Measurements from ENCODE around the gene TARS3.

Gene TARS3

DNA sequence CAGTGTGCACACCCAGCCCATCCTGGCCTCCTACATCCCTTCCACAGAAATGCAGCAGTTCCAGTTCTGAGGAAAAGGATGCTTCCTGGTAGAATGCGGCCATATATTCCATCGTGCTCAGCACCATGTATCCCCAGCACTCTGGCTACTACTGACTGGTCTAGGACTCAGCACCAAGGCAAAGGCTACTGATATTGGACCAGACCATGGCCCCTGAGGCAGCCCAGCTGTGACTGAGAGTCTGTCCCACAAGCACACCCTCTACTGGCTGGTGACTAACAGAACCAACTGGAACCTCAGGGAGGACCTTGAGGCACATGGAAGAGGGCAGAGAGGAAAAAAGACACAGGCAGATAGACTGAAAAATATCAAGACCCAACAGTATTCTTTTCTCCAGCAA lies 30.0 kb downstream of the TARS3 start:
- no peaks in the 10 kb centered on the region for H3K27me3 ChIP-seq (ENCODE audit: control insufficient read depth, insufficient read depth, low read length)

DNA sequence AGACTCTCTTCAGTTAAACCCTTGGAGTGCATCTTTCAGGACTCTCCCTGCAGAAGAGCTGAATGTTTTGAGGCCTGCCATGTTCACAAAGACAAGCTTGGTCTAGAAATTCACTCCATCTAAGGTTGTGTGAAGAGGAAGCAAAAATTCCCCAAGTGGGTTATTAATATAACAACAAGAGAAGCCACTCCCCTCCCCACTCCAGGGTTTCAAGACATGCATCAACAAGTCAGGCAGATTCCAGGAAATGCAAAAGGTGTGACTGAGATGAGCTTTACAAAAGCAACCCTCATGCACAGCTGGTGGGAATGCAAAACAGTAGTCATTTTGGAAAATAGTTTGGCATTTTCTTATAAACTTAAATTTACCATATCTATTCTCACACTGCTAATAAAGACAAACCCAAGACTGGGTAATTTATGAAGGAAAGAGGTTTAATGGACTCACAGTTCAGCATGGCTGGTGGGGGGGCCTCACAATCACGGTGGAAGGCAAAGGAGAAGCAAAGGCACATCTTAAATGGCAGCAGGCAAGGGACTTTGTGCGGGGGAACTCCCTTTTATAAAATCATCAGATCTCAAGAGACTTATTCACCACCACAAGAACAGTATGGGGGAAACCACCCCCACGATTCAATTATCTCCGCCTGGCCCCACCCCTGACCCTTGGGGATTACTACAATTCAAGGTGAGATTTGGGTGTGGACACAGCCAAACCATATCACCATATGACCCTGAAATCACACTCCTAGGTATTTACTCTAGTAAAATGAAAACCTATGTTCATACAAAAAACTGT lies 31.3 kb downstream of the TARS3 start:
- no peak overlapping the region for H3K4me3 ChIP-seq (ENCODE audit: low read length)
- H3K36me3 ChIP-seq (ENCODE audit: control insufficient read depth, insufficient read depth, low read length) = no peaks in the 10 kb centered on the region

More for the DNA sequence above, 30.0 kb downstream of the TARS3 start:
- no peaks in the 10 kb centered on the region for H3K36me3 ChIP-seq (ENCODE audit: control insufficient read depth, insufficient read depth, low read length)
- no peak overlapping the region for H3K4me3 ChIP-seq (ENCODE audit: low read length)
- no peaks in the 10 kb centered on the region for H3K4me1 ChIP-seq (ENCODE audit: control insufficient read depth, insufficient read depth, low read length)
- H3K9ac ChIP-seq (ENCODE audit: low read length) = no peak overlapping the region
- H3K9me3 ChIP-seq (ENCODE audit: control insufficient read depth, low read length) = no peaks in the 10 kb centered on the region

DNA sequence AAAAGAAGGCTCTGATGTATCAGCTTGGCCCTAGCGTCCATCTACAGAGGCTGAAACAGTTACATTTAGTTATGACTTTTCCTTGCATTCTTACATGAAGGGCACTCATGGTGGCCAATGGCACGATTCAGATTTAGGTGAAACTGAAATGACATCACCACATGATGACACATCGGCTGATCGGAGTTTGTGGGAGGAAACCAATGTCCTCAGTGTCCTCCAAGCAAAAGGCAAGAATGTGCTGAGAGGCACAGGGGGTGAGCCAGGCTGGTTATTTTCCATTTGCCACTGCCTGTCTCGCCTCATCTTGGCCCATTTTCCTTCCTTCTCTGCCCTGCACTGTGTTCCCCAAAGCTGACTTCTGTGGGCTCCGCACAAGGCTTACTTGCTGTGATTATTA lies 34.4 kb downstream of the TARS3 start:
- no peaks in the 10 kb centered on the region for H3K36me3 ChIP-seq (ENCODE audit: control insufficient read depth, insufficient read depth, low read length)
- no peaks in the 10 kb centered on the region for H3K4me1 ChIP-seq (ENCODE audit: control insufficient read depth, insufficient read depth, low read length)

More for the DNA sequence above, 31.3 kb downstream of the TARS3 start:
- Histone ChIP-seq H3K27me3 (ENCODE audit: control insufficient read depth, insufficient read depth, low read length) (no peaks in the 10 kb centered on the region), H3K9ac (ENCODE audit: low read length) (no peak overlapping the region), H3K4me1 (ENCODE audit: control insufficient read depth, insufficient read depth, low read length) (no peaks in the 10 kb centered on the region), H3K9me3 (ENCODE audit: control insufficient read depth, low read length) (no peaks in the 10 kb centered on the region)

DNA sequence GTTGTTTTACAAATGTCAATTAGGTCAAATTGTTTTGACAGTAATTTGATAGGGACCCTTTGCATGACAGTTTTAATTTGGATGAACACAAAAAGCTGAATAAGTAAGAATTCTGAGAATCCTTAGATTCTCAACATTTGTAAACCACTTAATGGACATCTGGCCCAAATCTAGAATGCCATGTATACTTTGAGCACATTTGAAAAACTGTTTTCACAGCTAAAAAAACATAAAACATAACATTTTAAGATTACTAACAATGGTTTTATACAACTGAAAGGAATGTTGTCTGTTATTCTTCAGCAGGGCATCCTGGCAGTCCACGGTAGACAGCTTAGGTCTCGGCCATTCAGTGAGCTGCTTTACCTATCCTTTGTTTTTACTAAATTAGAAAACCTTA lies 37.6 kb downstream of the TARS3 start:
- no peaks in the 10 kb centered on the region for H3K36me3 ChIP-seq (ENCODE audit: control insufficient read depth, insufficient read depth, low read length)
- H3K4me3 ChIP-seq (ENCODE audit: low read length) = no peak overlapping the region
- H3K9me3 ChIP-seq (ENCODE audit: control insufficient read depth, low read length) = no peaks in the 10 kb centered on the region
- no peak overlapping the region for H3K9ac ChIP-seq (ENCODE audit: low read length)
- H3K4me1 ChIP-seq (ENCODE audit: control insufficient read depth, insufficient read depth, low read length) = no peaks in the 10 kb centered on the region
- no peaks in the 10 kb centered on the region for H3K27me3 ChIP-seq (ENCODE audit: control insufficient read depth, insufficient read depth, low read length)

More for the DNA sequence above, 34.4 kb downstream of the TARS3 start:
- Histone ChIP-seq H3K9ac (ENCODE audit: low read length) (no peak overlapping the region), H3K4me3 (ENCODE audit: low read length) (no peak overlapping the region), H3K9me3 (ENCODE audit: control insufficient read depth, low read length) (no peaks in the 10 kb centered on the region), H3K27me3 (ENCODE audit: control insufficient read depth, insufficient read depth, low read length) (no peaks in the 10 kb centered on the region)

DNA sequence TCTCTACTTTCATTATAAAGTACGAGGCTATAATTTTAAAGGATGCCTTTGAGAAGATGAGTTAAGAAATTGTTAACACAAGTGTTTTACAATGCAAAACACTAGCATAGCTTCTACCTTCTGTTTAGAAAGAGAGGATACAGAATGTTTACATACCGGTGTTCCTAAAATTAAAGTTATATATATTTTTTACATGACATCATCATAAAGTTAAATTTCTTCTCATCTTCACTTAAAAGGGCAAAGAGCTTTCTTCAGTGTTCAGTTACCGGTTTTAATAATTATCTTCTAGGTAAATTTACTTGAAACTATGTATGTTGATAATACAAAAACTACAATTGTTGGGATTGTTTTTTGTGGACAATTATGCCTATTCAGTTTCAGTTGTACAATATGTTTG lies 39.4 kb downstream of the TARS3 start:
- no peaks in the 10 kb centered on the region for H3K4me1 ChIP-seq (ENCODE audit: control insufficient read depth, insufficient read depth, low read length)
- no peak overlapping the region for H3K9ac ChIP-seq (ENCODE audit: low read length)
- H3K27me3 ChIP-seq (ENCODE audit: control insufficient read depth, insufficient read depth, low read length) = no peaks in the 10 kb centered on the region
- no peaks in the 10 kb centered on the region for H3K36me3 ChIP-seq (ENCODE audit: control insufficient read depth, insufficient read depth, low read length)
- H3K4me3 ChIP-seq (ENCODE audit: low read length) = no peak overlapping the region
- H3K9me3 ChIP-seq (ENCODE audit: control insufficient read depth, low read length) = no peaks in the 10 kb centered on the region

DNA sequence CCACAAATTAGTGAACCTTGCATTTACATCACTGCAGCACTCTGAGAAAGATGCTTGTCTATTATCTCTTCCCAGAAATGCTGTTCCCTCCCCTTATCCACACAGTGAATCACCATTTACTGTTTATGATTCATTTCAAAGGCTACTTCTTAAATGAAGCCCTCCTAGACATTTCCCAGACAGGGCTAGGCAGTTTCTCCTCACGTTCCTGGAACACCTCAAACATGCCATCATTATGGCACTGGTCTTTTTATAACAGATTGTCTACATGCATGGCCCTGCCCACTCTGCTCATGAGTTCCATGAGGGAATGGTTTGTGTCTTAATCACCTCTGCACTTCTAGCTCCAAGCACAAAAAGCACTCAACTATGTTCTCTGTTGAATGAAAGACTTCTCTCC lies 39.9 kb downstream of the TARS3 start:
- no peaks in the 10 kb centered on the region for H3K4me1 ChIP-seq (ENCODE audit: control insufficient read depth, insufficient read depth, low read length)
- no peaks in the 10 kb centered on the region for H3K36me3 ChIP-seq (ENCODE audit: control insufficient read depth, insufficient read depth, low read length)
- no peak overlapping the region for H3K4me3 ChIP-seq (ENCODE audit: low read length)
- H3K9me3 ChIP-seq (ENCODE audit: control insufficient read depth, low read length) = no peaks in the 10 kb centered on the region
- no peak overlapping the region for H3K9ac ChIP-seq (ENCODE audit: low read length)
- no peaks in the 10 kb centered on the region for H3K27me3 ChIP-seq (ENCODE audit: control insufficient read depth, insufficient read depth, low read length)

DNA sequence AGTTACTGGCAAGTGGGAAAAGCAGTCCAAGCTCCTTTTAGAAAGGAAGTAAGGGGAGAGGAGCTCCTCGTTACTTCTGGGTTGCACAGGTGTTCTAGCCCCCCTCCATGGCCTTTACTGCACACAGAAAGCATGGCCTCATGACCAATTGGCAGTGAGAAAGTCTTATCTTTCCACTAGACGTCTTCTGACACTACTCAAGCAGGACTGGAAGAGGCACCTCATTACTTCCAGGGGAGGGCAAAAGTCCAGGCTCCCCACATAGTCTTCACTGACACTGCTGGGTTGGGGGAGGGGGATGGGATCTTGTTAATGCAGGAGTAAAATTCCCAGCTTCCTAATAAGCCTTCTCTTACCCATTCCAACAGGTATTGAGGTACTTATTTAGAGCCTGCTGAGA lies 44.5 kb downstream of the TARS3 start:
- H3K9me3 ChIP-seq (ENCODE audit: control insufficient read depth, low read length) = no peaks in the 10 kb centered on the region
- no peak overlapping the region for H3K4me3 ChIP-seq (ENCODE audit: low read length)
- no peaks in the 10 kb centered on the region for H3K27me3 ChIP-seq (ENCODE audit: control insufficient read depth, insufficient read depth, low read length)
- H3K9ac ChIP-seq (ENCODE audit: low read length) = no peak overlapping the region
- H3K4me1 ChIP-seq (ENCODE audit: control insufficient read depth, insufficient read depth, low read length) = no peaks in the 10 kb centered on the region
- H3K36me3 ChIP-seq (ENCODE audit: control insufficient read depth, insufficient read depth, low read length) = no peaks in the 10 kb centered on the region

DNA sequence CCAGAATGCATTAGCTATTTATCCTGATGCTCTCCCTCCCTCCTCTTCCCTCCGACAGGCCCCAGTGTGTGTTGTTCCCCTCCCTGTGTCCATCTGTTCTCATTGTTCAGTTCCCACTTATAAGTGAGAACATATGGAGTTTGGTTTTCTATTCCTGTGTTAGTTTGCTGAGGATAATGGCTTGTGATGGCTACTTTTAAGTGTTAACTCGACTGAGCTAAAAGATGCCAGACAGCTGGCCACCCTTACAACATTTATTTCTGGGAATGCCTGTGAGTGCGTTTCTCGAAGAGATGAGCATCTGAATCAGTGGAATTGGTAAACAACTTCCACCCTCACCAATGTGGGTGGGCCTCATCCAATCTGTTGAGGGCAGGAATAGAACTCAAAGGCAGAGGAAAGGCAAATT lies 47.3 kb downstream of the TARS3 start:
- Histone ChIP-seq H3K9me3 (ENCODE audit: control insufficient read depth, low read length) (no peaks in the 10 kb centered on the region), H3K9ac (ENCODE audit: low read length) (no peak overlapping the region), H3K27me3 (ENCODE audit: control insufficient read depth, insufficient read depth, low read length) (no peaks in the 10 kb centered on the region), H3K36me3 (ENCODE audit: control insufficient read depth, insufficient read depth, low read length) (no peaks in the 10 kb centered on the region), H3K4me1 (ENCODE audit: control insufficient read depth, insufficient read depth, low read length) (no peaks in the 10 kb centered on the region), H3K4me3 (ENCODE audit: low read length) (no peak overlapping the region)

DNA sequence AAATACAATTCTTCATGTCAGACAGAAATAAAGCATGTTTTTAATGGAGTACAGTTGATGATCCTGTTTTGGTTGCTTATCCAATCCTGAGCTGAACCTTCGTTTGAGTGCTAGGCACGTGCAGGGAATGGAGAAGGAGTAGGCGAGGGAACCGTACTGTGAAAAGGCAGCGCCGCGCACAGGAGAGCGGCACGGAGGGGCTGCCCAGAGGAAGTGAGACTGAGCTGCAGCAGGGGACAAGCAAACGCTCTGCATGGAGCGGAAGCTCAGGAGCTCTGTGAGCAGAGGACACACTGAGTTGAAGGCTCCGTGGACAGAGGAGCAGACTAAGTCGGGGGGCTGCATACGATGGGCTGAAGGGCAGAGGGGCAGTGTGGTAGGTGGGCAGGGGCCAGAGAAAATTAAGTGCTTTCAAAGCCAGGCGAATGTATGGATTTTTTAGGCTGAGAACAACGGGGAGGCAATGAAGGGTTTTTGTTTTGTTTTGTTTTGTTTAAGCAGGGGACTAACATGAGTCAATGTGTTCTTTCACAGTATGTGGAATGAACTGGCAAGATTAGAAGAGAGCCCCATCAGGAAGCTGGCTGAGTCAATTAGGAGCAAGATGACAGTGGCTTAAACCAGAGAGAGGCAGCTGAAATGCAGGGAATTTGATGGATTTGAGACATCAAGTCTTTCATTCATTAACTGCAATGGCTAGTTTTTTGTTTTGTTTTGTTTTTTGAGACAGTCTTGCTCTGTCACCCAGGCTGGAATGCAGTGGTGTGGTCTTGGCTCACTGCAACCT lies 48.3 kb downstream of the TARS3 start:
- no peak overlapping the region for H3K9ac ChIP-seq (ENCODE audit: low read length)
- H3K9me3 ChIP-seq (ENCODE audit: control insufficient read depth, low read length) = no peaks in the 10 kb centered on the region
- no peak overlapping the region for H3K4me3 ChIP-seq (ENCODE audit: low read length)
- no peaks in the 10 kb centered on the region for H3K36me3 ChIP-seq (ENCODE audit: control insufficient read depth, insufficient read depth, low read length)
- no peaks in the 10 kb centered on the region for H3K27me3 ChIP-seq (ENCODE audit: control insufficient read depth, insufficient read depth, low read length)
- H3K4me1 ChIP-seq (ENCODE audit: control insufficient read depth, insufficient read depth, low read length) = no peaks in the 10 kb centered on the region

DNA sequence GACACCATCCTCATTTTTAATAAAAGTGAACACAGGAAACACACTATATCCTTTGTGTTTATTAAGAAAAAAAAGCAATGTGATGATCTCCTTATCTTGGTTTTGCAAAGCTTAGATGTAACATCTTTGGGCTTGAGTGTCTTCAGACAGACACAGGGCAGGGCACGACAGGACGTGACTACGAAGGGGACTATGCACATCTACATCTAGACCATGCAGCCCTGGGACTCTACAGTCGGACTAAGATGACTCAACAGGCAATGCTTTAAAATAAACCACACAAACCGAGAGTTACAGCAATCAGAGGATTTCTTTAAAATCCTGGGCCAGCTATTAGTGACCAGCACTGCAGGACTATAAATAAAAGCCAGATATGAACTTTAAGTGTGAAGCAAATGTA lies 49.3 kb downstream of the TARS3 start:
- Histone ChIP-seq H3K9ac (ENCODE audit: low read length) (no peak overlapping the region), H3K9me3 (ENCODE audit: control insufficient read depth, low read length) (no peaks in the 10 kb centered on the region), H3K36me3 (ENCODE audit: control insufficient read depth, insufficient read depth, low read length) (no peaks in the 10 kb centered on the region), H3K27me3 (ENCODE audit: control insufficient read depth, insufficient read depth, low read length) (no peaks in the 10 kb centered on the region), H3K4me3 (ENCODE audit: low read length) (no peak overlapping the region), H3K4me1 (ENCODE audit: control insufficient read depth, insufficient read depth, low read length) (no peaks in the 10 kb centered on the region)

DNA sequence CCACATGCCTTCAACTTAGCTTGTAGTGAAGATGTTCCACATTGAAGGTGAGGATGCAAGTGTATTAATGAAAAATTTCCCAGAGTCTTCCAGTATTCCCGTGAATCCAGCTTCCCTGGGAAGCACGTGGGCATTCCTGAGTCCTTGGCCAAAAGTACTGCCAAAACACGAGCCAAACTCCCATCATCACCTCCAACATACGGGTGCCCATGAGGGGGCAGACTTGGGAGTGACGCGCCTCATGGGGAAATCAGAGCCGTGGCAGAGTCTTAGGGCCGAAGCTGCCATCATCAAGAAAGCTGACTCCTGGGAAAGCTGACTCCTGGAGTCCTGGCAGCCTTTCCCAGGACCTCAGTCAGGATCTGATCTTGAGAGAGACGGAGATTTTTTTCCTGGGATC lies 52.0 kb downstream of the TARS3 start:
- Histone ChIP-seq H3K27me3 (ENCODE audit: control insufficient read depth, insufficient read depth, low read length) (no peaks in the 10 kb centered on the region), H3K4me3 (ENCODE audit: low read length) (no peak overlapping the region), H3K4me1 (ENCODE audit: control insufficient read depth, insufficient read depth, low read length) (no peaks in the 10 kb centered on the region), H3K9ac (ENCODE audit: low read length) (no peak overlapping the region), H3K9me3 (ENCODE audit: control insufficient read depth, low read length) (no peaks in the 10 kb centered on the region), H3K36me3 (ENCODE audit: control insufficient read depth, insufficient read depth, low read length) (no peaks in the 10 kb centered on the region)

DNA sequence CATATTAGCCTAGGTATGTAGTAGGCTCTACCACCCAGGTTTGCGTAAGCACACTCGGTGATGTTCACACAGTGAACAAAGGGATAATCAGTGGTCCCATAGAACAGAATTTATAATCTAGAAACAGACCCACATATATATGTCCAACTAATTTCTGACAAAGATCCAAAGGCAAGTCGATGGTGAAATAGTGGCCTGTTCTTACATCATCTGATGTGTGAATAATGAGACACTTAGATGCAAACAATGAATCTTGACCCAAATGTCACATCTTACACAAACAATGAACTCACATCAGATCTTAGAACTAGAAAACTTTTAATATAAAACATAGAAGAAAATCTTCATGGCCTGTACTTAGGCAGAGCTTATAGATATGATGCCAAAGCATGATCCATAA lies 54.5 kb downstream of the TARS3 start:
- Histone ChIP-seq H3K4me3 (ENCODE audit: low read length) (no peak overlapping the region), H3K9ac (ENCODE audit: low read length) (no peak overlapping the region), H3K36me3 (ENCODE audit: control insufficient read depth, insufficient read depth, low read length) (no peaks in the 10 kb centered on the region), H3K27me3 (ENCODE audit: control insufficient read depth, insufficient read depth, low read length) (no peaks in the 10 kb centered on the region), H3K4me1 (ENCODE audit: control insufficient read depth, insufficient read depth, low read length) (no peaks in the 10 kb centered on the region), H3K9me3 (ENCODE audit: control insufficient read depth, low read length) (no peaks in the 10 kb centered on the region)

Measured in mucosa of stomach (tissue), 1 donor.